ENCODE measurements around the gene HSCB.
"Not testable (repeated sequence)": the region's sequence is repeated elsewhere in the genome, so short reads cannot be mapped to it uniquely, and the experiment has no call there.

The HSCB gene

GRCh38 chr22:28741200-28741784 is 547 bp upstream of the HSCB start:
- DNase-seq = no peak

DNA sequence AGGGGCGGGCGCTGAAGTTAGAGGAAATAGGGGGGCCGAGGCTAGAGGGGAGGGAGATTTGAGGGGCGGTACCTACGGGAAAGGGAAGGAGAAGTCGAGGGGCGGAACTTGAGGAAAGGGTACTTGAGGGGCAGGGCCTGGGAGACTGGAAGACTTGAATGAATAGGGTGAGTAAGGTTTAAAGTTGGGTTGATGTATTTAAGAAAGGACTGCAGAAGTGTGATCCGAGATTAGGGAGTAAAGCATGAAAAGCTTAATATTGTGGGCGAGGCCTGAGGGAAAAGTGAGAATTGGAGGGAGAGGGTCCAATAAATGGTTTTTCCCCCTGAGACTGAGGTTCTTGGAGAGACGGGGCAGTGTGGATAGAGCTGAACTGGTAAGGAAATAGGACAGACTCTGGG is 723 bp downstream of the HSCB start:
- DNase-seq = no peak

- no peak for DNase-seq
These were observed 2.0 kb downstream of the HSCB start for GRCh38 chr22:28743852-28744251.

GRCh38 chr22:28750471-28750881 is 8.6 kb downstream of the HSCB start:
- DNase-seq = peak; percentile 88

- not testable (repeated sequence) for DNase-seq
These were observed 12.7 kb downstream of the HSCB start for GRCh38 chr22:28754512-28754911.

DNA sequence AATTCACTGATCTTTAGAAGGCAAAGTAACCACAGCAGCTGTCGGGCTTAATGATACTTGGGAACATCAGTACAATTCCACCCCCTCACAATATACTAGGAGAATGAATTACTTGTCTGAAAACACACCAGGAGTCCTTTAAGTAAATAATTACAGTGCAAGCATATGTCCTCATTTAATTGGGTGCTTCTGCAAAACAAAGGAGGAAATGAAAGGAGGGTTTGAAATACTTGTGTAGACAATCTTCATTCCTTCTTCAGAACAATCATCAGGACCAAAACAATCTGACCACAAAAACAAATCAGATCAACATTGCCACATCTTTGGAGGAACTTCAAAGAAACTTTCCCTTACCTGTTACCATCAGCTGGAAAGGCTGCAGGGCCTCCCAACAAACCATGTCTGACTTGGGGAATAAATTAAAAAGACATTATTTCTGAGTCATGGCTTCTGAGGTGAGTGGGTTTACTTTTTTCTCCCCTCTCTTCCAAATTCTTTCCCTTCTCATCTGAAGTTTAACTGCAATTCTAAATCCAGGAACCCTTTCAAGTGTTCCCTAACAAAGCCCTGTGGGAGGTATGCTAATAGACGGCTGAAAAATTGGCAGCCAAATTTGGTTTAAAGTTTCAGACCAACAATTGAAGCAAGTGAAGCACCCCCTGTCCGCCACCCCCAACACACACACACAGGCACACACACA is 18.2 kb downstream of the HSCB start:
- no peak for DNase-seq

GRCh38 chr22:28761449-28761755 is 19.6 kb downstream of the HSCB start:
- DNase-seq = no peak

DNA sequence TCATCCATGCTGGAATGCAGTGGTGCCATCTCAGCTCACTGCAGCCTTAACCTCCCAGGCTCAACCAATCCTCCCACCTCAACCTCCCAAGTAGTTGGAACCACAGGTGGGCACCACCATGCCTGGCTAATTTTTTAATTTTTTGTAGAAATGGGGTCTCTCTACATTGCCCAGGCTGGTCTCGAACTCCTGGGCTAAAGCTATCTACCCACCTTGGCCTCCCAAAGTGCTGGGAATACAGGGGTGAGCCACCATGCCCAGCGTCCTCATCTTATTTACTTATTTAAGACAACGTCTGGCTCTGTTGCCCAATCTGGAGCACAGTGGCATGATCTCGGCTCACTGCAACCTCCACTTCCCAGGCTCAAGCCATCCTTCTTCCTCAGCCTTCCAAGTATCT is 20.2 kb downstream of the HSCB start:
- DNase-seq = not testable (repeated sequence)

GRCh38 chr22:28766628-28767027 is 24.8 kb downstream of the HSCB start:
- no peak for DNase-seq

DNA sequence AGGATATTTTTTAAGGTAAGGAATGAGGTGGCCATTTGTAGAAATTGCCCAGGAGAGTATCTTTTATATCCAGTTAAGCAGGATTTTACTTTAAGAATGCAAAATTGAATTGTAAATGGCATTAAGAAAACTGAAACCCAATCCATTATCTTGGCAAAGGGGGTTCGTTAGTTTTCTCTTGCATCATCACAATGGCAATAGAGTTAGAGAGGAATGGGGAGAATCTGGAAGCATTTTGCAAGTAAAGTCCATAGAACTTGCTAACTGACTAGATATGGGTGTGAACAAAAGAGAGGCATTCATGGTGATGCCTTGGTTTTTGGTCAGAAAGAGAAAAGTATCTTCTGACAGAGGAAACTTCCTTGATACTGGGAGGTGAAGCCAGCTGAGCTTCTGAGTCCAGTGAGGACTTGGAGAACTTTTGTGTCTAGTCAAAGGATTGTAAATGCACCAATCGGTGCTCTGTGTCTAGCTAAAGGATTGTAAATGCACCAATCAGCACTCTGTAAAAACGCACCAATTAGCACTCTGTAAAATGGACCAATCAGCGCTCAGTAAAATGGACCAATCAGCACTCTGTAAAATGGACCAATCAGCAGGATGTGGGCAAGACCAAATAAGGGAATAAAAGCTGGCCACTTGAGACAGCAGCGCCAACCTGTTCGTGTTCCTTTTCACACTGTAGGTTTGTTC is 27.0 kb downstream of the HSCB start:
- no peak for DNase-seq

DNA sequence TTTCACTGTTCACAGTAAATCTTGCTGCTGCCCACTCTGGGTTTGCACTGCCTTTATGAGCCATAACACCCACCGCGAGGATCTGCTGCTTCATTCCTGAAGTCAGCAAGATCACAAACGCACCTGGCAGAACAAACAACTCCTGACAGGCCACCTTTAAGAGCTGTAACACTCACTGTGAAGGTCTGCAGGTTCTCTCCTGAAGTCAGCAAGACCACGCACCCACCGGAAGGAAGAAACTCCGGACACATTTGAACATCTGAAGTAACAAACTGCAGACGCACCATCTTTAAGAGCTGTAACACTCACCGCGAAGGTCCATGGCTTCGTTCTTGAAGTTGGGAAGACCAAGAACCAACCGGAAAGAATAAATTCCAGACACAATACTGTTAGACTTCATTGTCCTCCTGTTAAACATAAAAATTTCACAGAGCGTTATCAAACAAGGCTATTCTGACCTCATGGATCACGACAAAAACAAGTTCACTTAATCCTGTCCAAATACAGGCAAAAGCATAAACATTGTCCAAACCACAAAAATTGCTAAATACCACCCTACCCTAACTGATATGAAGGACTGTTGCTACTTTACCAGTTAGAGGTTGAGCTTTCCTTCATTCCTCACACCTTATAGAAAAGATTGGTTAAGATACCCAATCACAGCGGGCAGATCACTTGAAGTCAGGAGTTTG is 27.7 kb downstream of the HSCB start:
- DNase-seq = no peak

- DNase-seq = no peak
These were observed 29.5 kb downstream of the HSCB start for GRCh38 chr22:28771195-28771791.

- DNase-seq = peak; percentile 96
These were observed 31.0 kb downstream of the HSCB start, which contains the start of gene CCDC117 for GRCh38 chr22:28772633-28773460. Gene CCDC117 (plus strand): TSS chr22:28772695. CDS start chr22:28772850, 155 bp downstream.

DNA sequence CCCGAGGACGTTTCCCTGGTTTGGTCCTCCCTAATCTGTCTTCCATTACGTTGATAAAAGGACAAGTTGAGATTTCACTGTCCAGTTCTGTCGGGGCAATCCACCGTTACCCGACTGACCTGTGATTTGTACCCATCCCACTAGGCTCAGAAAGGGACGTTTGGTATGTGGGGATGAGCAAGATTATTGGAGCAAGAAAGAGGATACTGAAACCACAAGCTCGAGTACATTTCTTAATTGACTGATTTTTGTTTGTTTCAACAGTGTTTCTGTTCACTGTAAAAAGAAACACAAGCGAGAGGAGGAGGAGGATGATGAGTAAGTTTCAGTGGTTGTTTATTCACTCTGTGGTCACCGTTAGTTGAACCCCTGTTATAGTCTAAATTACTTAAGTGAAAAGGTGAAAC is 31.6 kb downstream of the HSCB start:
- no peak for DNase-seq

DNA sequence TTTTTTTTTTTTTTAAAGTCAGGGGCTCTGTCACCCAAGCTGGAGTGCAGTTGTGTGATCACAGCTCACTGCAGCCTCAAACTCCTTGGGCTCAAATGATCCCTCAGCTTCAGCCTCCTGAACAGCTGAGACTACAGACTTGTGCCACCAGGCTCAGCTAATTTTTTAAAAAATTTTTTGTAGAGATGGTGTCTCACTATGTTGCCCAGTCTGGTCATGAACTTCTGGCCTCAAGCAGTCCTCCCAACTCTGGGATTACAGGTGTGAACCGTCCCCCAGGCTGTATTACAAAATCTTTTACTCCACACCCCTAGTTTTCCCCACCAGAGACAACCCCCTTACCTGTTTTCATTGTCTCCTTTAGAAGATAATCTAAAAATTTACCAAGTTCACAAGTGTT is 32.5 kb downstream of the HSCB start:
- DNase-seq = no peak

- DNase-seq = no peak
These were observed 38.0 kb downstream of the HSCB start for GRCh38 chr22:28779833-28780232.

DNA sequence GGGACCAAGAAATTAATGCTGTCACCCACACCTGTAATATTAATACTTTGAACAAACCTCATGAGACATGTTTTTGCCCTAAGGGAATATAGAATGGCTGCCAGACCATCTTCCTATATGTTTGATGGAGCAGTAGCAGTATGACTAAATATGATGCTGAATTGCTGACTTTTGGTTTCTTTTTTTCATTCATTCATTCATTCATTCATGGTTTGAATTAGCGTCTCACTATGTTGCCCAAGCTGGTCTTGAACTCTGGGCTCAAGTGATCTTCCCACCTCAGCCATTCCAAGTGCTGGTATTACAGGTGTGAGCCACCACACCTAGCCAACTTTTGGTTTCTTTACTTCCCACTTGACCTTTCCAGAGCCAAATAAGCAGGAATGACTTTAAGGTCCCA is 38.5 kb downstream of the HSCB start:
- DNase-seq = no peak

- DNase-seq = no peak
These were observed 42.2 kb downstream of the HSCB start for GRCh38 chr22:28783786-28784671.

DNA sequence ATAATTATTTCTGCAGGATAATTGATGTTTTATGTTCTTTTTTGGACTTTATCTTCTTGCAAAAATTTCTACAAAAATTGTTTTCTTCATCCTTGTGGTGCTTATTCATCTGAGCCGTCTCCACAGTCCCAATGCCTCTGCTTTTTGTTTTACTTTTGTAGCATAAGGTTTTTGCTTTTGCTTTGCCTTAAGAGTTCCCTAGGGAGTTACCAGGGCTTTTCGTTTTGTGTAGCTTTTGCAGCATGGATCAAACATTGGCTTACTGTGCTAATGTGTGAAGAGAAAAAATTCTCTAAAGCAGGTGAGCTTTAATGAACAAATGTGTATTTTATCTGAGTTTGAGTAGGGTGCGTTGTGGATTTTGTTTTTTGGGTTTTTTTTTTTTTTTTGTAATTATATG is 46.8 kb downstream of the HSCB start:
- DNase-seq = no peak

DNA sequence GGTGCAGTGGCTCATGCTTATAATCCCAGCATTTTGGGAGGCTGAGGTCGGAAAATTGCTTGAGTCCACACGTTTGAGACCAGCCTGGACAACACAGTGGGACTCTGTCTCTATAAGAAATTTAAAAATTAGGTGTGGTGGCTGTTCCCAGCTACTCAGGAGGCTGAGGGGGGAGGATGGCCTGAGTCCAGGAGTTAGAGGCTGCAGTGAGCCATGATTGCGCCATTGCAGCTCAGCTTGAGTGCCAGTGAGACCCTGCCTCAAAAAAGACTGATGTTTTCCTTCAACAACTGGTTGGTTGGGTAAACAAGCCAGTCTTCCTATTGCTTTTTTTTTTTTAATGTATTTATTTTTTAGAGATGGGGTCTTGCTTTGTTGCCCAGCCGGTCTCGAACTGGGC is 49.3 kb downstream of the HSCB start:
- DNase-seq = no peak

- DNase-seq = no peak
These were observed 50.1 kb downstream of the HSCB start for GRCh38 chr22:28791841-28792490.
